HEK293 (cell line): ENCODE measurements around the gene PTGES3L.

ENCODE experiments used
- CTCF ChIP-seq: fragments of 450-650 bp; formaldehyde crosslinking; IDR thresholded peaks from 2 replicates; pipeline ENCODE4 v1.5.1; 2016; ENCODE audit warnings: missing biosample characterization, missing genetic modification characterization
- FEZF1 ChIP-seq: fragments of 450-650 bp; formaldehyde crosslinking; IDR thresholded peaks from 2 replicates; pipeline ENCODE4 v1.5.1; 2016; ENCODE audit warnings: missing biosample characterization, missing genetic modification characterization
- PRDM6 ChIP-seq: fragments of 450-650 bp; formaldehyde crosslinking; IDR thresholded peaks from 2 replicates; pipeline ENCODE4 v1.5.1; 2017; ENCODE audit warnings: missing biosample characterization, missing genetic modification characterization
- SP3 ChIP-seq: fragments of 450-650 bp; formaldehyde crosslinking; IDR thresholded peaks from 2 replicates; pipeline ENCODE4 v1.5.1; 2016; ENCODE audit warnings: missing biosample characterization, missing genetic modification characterization
- ZBTB1 ChIP-seq: fragments of 450-650 bp; formaldehyde crosslinking; IDR thresholded peaks from 2 replicates; pipeline ENCODE4 v1.5.1; 2016; ENCODE audit warnings: missing biosample characterization, missing genetic modification characterization
- ZBTB10 ChIP-seq: fragments of 450-650 bp; formaldehyde crosslinking; IDR thresholded peaks from 2 replicates; pipeline ENCODE4 v1.5.1; 2016; ENCODE audit warnings: missing biosample characterization, missing genetic modification characterization
- ZBTB17 ChIP-seq: fragments of 450-650 bp; formaldehyde crosslinking; IDR thresholded peaks from 2 replicates; pipeline ENCODE4 v1.5.1; 2016; ENCODE audit warnings: missing biosample characterization, missing genetic modification characterization
- ZIC2 ChIP-seq: fragments of 450-650 bp; formaldehyde crosslinking; IDR thresholded peaks from 2 replicates; pipeline ENCODE4 v1.5.1; 2016; ENCODE audit warnings: missing biosample characterization, missing genetic modification characterization
- ZNF10 ChIP-seq: fragments of 450-650 bp; formaldehyde crosslinking; IDR thresholded peaks from 2 replicates; pipeline ENCODE4 v1.5.1; 2017; ENCODE audit warnings: missing biosample characterization, missing genetic modification characterization
- ZNF133 ChIP-seq: fragments of 450-650 bp; formaldehyde crosslinking; IDR thresholded peaks from 2 replicates; pipeline ENCODE4 v1.5.1; 2016; ENCODE audit warnings: missing biosample characterization, missing genetic modification characterization
- ZNF148 ChIP-seq: fragments of 450-650 bp; formaldehyde crosslinking; IDR thresholded peaks from 2 replicates; pipeline ENCODE4 v1.5.0; 2017; ENCODE audit warnings: missing biosample characterization, missing genetic modification characterization, borderline replicate concordance
- ZNF16 ChIP-seq: fragments of 450-650 bp; formaldehyde crosslinking; IDR thresholded peaks from 2 replicates; pipeline ENCODE4 v1.5.1; 2016; ENCODE audit warnings: low read depth, missing biosample characterization, missing genetic modification characterization
- ZNF175 ChIP-seq: fragments of 450-650 bp; formaldehyde crosslinking; IDR thresholded peaks from 2 replicates; pipeline ENCODE4 v1.5.1; 2016; ENCODE audit warnings: missing biosample characterization, missing genetic modification characterization
- ZNF202 ChIP-seq: fragments of 450-650 bp; formaldehyde crosslinking; IDR thresholded peaks from 2 replicates; pipeline ENCODE4 v1.5.1; 2016; ENCODE audit warnings: missing biosample characterization, missing genetic modification characterization, borderline replicate concordance
- ZNF24 ChIP-seq: fragments of 450-650 bp; formaldehyde crosslinking; IDR thresholded peaks from 2 replicates; pipeline ENCODE4 v1.5.1; 2016; ENCODE audit warnings: missing biosample characterization, missing genetic modification characterization
- ZNF324 ChIP-seq: fragments of 450-650 bp; formaldehyde crosslinking; IDR thresholded peaks from 2 replicates; pipeline ENCODE4 v1.5.1; 2016; ENCODE audit warnings: missing biosample characterization, missing genetic modification characterization
- ZNF335 ChIP-seq: fragments of 450-650 bp; formaldehyde crosslinking; conservative IDR thresholded peaks from 2 replicates; pipeline ENCODE4 v1.5.1; 2016; ENCODE audit warnings: missing biosample characterization, missing genetic modification characterization
- ZNF48 ChIP-seq: fragments of 450-650 bp; formaldehyde crosslinking; IDR thresholded peaks from 2 replicates; pipeline ENCODE4 v1.5.1; 2016; ENCODE audit warnings: missing biosample characterization, missing genetic modification characterization
- ZNF488 ChIP-seq: fragments of 450-650 bp; formaldehyde crosslinking; IDR thresholded peaks from 2 replicates; pipeline ENCODE4 v1.5.1; 2016; ENCODE audit warnings: missing biosample characterization, missing genetic modification characterization
- ZNF501 ChIP-seq: fragments of 450-650 bp; formaldehyde crosslinking; IDR thresholded peaks from 2 replicates; pipeline ENCODE4 v1.5.1; 2016; ENCODE audit warnings: missing biosample characterization, missing genetic modification characterization
- ZNF549 ChIP-seq: fragments of 450-650 bp; IDR thresholded peaks from 2 replicates; pipeline ENCODE4 v1.5.1; 2018; ENCODE audit warnings: missing biosample characterization, missing genetic modification characterization, mild to moderate bottlenecking, inconsistent platforms, moderate library complexity
- ZNF558 ChIP-seq: fragments of 450-650 bp; formaldehyde crosslinking; IDR thresholded peaks from 2 replicates; pipeline ENCODE4 v1.5.1; 2016; ENCODE audit warnings: missing biosample characterization, missing genetic modification characterization
- ZNF626 ChIP-seq: fragments of 450-650 bp; sonication (Bioruptor Pico); formaldehyde crosslinking; IDR thresholded peaks from 2 replicates; pipeline ENCODE4 v1.5.1; 2018; ENCODE audit warnings: missing biosample characterization, missing genetic modification characterization, inconsistent platforms
- ZNF654 ChIP-seq: fragments of 450-650 bp; formaldehyde crosslinking; IDR thresholded peaks from 2 replicates; pipeline ENCODE4 v1.5.1; 2016; ENCODE audit warnings: low read depth, missing biosample characterization, missing genetic modification characterization
- ZNF660 ChIP-seq: fragments of 450-650 bp; IDR thresholded peaks from 2 replicates; pipeline ENCODE4 v1.5.1; 2018; ENCODE audit warnings: missing biosample characterization, mild to moderate bottlenecking, missing genetic modification characterization
- ZNF704 ChIP-seq: fragments of 450-650 bp; formaldehyde crosslinking; IDR thresholded peaks from 2 replicates; pipeline ENCODE4 v1.5.1; 2016; ENCODE audit warnings: missing biosample characterization, missing genetic modification characterization
- ZNF76 ChIP-seq: fragments of 450-650 bp; formaldehyde crosslinking; IDR thresholded peaks from 2 replicates; pipeline ENCODE4; 2016; ENCODE audit warnings: low read depth, missing biosample characterization, missing genetic modification characterization, borderline replicate concordance
- ZNF830 ChIP-seq: fragments of 450-650 bp; IDR thresholded peaks from 2 replicates; pipeline ENCODE4 v1.5.0; 2018; ENCODE audit warnings: missing biosample characterization, missing genetic modification characterization, low read depth, mild to moderate bottlenecking, moderate library complexity

The PTGES3L gene

GRCh38 chr17:42964161-42964932 lies 15.5 kb downstream of the PTGES3L start, which contains the start of gene AARSD1 (continued):
- TF ChIP-seq PRDM6 (tag by site-specific recombination), result no peak; the same call in 1 of the 2 replicates
- no peak for TF ChIP-seq ZNF133 (tag by site-specific recombination)
- peak; percentile 68; the same call in 1 of the 2 replicates for TF ChIP-seq ZIC2 (tag by site-specific recombination)
- no peak for TF ChIP-seq ZNF830 (tag by site-specific recombination)
- TF ChIP-seq ZNF148 (tag by site-specific recombination), result no peak
- no peak for TF ChIP-seq ZNF10
- no peak for TF ChIP-seq ZBTB10 (tag by site-specific recombination)
- TF ChIP-seq ZNF324 (tag by site-specific recombination), result no peak
- TF ChIP-seq ZNF654 (tag by site-specific recombination), result no peak
- no peak for TF ChIP-seq ZNF202
- TF ChIP-seq ZNF626 (tag by site-specific recombination), result no peak
- no peak for TF ChIP-seq ZNF549
- TF ChIP-seq SP3, result peak; percentile 57
- no peak for TF ChIP-seq ZNF175 (tag by site-specific recombination)
- TF ChIP-seq ZNF501 (tag by site-specific recombination), result peak; percentile 90
- no peak for TF ChIP-seq ZNF16 (tag by site-specific recombination)
- no peak for TF ChIP-seq ZNF488 (tag by site-specific recombination)
- no peak for TF ChIP-seq ZNF48
- TF ChIP-seq FEZF1, result no peak
- no peak for TF ChIP-seq ZBTB1 (tag by site-specific recombination)
- TF ChIP-seq ZNF76 (tag by site-specific recombination), result peak; percentile 90
- TF ChIP-seq ZNF704, result no peak
- peak; percentile 67 for TF ChIP-seq ZBTB17
- TF ChIP-seq ZNF24 (tag by site-specific recombination), result peak; percentile 67; the same call in 1 of the 2 replicates
- TF ChIP-seq ZNF660 (tag by site-specific recombination), result no peak; the same call in 1 of the 2 replicates
- no peak for TF ChIP-seq ZNF558 (tag by site-specific recombination)
- no peak for TF ChIP-seq CTCF (tag by site-specific recombination)
- TF ChIP-seq ZNF335 (tag by site-specific recombination), result peak; percentile 99
